ENCODE results near the gene GAST. TPM values are rescaled to one million over a fixed set of nuclear protein-coding genes. Genes with fewer than 3 reads are reported as not detected.
A peak's percentile ranks its signal among the peaks of the same experiment; 100 is the strongest.

GAST gene
- total RNA-seq, 1 donor from 2014 or later: 119 TPM

DNA sequence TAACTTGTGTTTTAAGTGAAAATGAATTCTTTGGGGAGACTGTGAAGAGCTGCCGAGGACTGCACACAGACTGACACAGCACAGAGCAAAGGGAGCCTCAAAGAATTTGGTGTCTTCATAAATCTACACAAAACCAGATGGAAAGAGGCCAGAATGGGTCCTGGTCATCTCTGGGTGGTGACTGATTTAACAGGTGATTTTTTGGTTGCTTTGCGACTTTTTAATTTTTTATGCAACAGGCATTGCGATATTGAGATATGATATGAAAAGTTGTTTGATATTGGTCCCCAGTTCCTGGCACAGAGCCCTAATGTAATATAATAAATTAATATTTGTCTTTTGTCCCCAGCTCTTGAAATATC is 36.1 kb upstream of the GAST start:
- H3K4me1 Mint-ChIP-seq (ENCODE audit: unreplicated experiment): peaks cover 22% of the 10 kb centered on the region
- no peaks in the 10 kb centered on the region for H3K9me3 Mint-ChIP-seq
- peak overlapping the region; percentile 74 for H3K27ac Mint-ChIP-seq
- TF ChIP-seq, protein P1, sequence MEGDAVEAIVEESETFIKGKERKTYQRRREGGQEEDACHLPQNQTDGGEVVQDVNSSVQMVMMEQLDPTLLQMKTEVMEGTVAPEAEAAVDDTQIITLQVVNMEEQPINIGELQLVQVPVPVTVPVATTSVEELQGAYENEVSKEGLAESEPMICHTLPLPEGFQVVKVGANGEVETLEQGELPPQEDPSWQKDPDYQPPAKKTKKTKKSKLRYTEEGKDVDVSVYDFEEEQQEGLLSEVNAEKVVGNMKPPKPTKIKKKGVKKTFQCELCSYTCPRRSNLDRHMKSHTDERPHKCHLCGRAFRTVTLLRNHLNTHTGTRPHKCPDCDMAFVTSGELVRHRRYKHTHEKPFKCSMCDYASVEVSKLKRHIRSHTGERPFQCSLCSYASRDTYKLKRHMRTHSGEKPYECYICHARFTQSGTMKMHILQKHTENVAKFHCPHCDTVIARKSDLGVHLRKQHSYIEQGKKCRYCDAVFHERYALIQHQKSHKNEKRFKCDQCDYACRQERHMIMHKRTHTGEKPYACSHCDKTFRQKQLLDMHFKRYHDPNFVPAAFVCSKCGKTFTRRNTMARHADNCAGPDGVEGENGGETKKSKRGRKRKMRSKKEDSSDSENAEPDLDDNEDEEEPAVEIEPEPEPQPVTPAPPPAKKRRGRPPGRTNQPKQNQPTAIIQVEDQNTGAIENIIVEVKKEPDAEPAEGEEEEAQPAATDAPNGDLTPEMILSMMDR (conservative IDR thresholded peaks at IDR 0.05): no peak
- no peaks in the 10 kb centered on the region for H3K27me3 Mint-ChIP-seq
- peak overlapping the region; percentile 7 for H3K4me3 Mint-ChIP-seq
- DNase-seq (ENCODE audit: extremely low spot score, unreplicated experiment): no peak
- peaks cover 4% of the 10 kb centered on the region for H3K36me3 Mint-ChIP-seq

DNA sequence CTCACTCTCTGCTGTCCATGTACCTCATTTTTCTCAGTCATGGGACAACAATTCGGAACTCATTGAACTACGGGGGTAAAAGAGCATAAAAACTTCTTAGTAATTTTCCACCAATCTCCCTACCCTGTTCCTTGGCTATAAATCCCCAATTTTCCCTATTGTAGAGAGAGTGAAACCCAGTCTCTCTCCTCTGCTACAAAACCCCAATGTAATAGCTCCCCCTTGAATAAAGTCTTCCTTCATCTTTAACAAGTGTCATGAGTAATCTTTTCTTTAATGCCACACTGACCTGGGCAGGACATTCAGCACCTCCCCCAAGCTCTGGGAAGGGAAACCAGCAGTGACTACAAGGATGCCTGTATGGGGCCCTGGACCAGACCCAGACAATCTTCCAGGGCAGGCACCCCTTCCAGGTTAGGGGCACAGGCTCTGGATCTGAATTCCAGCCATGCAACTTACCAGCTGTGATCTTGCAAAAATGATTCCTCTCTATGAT is 33.7 kb upstream of the GAST start:
- Mint-ChIP-seq H3K4me3 (peak overlapping the region; percentile 40), H3K27ac (peak overlapping the region; percentile 79), H3K27me3 (no peaks in the 10 kb centered on the region), H3K9me3 (no peaks in the 10 kb centered on the region), H3K4me1 (ENCODE audit: unreplicated experiment) (peaks cover 26% of the 10 kb centered on the region), H3K36me3 (peaks cover 4% of the 10 kb centered on the region)
- TF ChIP-seq, protein P1 (conservative IDR thresholded peaks at IDR 0.05): no peak
- no peak for DNase-seq (ENCODE audit: extremely low spot score, unreplicated experiment)

DNA sequence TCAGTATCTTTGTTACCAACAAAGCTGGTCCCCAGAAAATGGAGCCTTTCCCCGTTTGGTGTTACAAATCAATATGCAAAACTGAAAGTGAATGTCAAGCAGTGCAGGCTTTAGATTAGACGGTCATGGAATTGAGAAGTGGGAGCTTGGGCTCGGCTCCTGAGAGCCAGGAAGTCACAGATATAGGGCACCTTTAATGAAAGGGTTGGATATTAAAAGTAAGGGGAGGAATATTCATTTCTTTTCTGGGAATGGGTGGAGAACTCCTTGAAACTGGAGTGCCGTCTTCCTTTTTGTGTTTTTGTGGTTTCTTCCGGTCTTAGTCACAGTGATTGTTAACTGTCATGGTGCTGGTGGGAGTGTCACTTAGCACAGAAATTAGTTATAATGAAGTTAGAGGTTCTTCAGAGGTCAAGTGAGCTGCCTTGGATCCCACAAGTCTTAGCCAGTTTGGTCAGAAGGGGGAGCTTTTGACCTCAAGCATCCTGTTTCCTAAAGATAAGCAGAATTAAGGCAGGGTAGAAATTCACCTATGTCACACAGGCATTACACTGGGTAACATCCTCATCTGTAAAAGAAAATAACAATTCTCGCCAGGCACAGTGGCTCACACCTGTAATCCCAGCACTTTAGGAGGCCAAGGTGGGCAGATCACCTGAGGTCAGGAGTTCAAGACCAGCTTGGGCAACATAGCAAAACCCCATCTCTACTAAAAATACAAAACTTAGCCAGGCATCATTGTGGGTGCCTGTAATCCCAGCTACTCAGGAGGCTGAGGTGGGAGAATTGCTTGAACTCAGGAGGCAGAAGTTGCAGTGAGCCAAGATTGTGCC is 33.0 kb upstream of the GAST start:
- H3K36me3 Mint-ChIP-seq: peaks cover 4% of the 10 kb centered on the region
- no peak for DNase-seq (ENCODE audit: extremely low spot score, unreplicated experiment)
- TF ChIP-seq, protein P1 (conservative IDR thresholded peaks at IDR 0.05): no peak
- peaks cover 33% of the 10 kb centered on the region for H3K4me1 Mint-ChIP-seq (ENCODE audit: unreplicated experiment)
- no peaks in the 10 kb centered on the region for H3K9me3 Mint-ChIP-seq
- peak overlapping the region; percentile 40 for H3K4me3 Mint-ChIP-seq
- no peaks in the 10 kb centered on the region for H3K27me3 Mint-ChIP-seq
- peak overlapping the region; percentile 79 for H3K27ac Mint-ChIP-seq

DNA sequence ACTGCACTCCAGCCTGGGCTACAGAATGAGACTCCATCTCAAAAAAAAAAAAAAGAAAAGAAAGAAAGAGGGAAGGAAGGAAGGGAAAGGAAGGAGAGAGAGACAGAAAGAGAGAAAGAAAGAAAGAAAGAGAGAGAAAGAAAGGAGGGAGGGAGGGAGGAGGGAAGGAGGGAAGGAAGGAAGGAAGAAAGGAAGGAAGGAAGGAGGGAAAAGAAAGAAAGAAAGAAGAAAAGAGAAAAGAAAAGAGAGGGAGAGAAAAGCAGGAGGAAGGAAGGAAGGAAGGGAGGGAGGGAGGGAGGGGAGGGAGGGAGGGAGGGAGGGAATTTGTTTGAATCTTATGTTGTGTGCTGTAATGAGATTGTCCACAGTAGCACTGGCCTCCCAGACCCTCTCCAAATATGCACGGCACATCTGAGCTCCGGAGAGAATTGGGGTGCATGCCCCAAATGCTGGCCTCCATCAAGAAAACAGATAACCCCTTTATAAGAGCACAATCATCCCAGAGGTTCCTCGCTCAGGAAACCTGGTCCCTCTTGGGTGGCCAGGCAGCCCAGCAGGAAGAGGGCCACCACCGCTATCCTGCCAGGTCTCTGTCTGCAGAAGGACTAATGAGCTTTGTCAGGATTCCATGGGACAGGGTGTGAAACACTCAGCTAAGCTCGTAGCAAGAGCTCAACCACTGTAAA is 32.2 kb upstream of the GAST start:
- Mint-ChIP-seq H3K27ac (no peak overlapping the region), H3K4me1 (ENCODE audit: unreplicated experiment) (peaks cover 35% of the 10 kb centered on the region), H3K36me3 (peaks cover 4% of the 10 kb centered on the region), H3K4me3 (no peak overlapping the region), H3K9me3 (no peaks in the 10 kb centered on the region), H3K27me3 (no peaks in the 10 kb centered on the region)
- TF ChIP-seq, protein P1 (conservative IDR thresholded peaks at IDR 0.05): no peak
- DNase-seq (ENCODE audit: extremely low spot score, unreplicated experiment): no peak

DNA sequence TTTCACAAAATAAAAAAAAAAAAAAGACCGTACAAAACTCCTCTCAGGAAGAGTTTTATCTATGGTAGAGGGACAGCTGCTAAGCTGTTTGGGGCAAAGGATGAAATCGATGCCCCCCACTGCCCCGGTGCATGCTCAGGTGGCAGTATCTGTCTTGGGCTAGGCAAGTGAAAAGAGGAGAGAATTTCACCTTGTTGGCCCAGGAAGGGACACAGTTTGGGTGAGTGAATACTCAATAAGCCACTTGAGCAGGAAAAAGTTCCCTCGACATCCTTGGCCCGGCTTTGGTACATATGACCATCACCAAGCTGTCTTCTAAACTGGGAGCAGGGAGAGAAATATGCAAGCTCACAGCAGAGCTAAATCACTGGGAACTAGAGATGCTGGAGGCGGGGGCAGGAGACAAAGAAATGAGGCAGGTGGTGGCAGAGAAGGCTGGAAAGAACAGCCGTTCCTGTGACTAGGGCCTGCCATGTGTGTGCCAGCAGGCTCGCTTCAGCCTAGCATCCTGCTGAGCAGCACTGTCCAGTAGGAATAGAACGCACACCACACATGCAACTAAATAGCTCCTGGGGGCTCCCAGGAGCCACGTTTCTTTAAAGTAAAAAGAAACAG is 31.6 kb upstream of the GAST start:
- TF ChIP-seq, protein P1 (conservative IDR thresholded peaks at IDR 0.05): no peak
- DNase-seq (ENCODE audit: extremely low spot score, unreplicated experiment): no peak
- H3K36me3 Mint-ChIP-seq: peaks cover 4% of the 10 kb centered on the region
- no peaks in the 10 kb centered on the region for H3K9me3 Mint-ChIP-seq
- no peak overlapping the region for H3K27ac Mint-ChIP-seq
- no peaks in the 10 kb centered on the region for H3K27me3 Mint-ChIP-seq
- H3K4me3 Mint-ChIP-seq: no peak overlapping the region
- H3K4me1 Mint-ChIP-seq (ENCODE audit: unreplicated experiment): peaks cover 35% of the 10 kb centered on the region
